PC-9 (cell line): ENCODE results near the gene RBM19.
"Not testable (repeated sequence)": the region's sequence is repeated elsewhere in the genome, so short reads cannot be mapped to it uniquely, and the experiment has no call there.

Source experiments
- CTCF ChIP-seq: fragments of 200-600 bp; sonication (generic); conservative IDR thresholded peaks from 2 replicates; pipeline ENCODE4 v1.6.1; 2017; ENCODE audit warnings: mixed run types, antibody characterized with exemption, mild to moderate bottlenecking, moderate library complexity
- EZH2 ChIP-seq: fragments of 200-600 bp; sonication (generic); IDR thresholded peaks from 2 replicates; pipeline ENCODE4 v1.8.0; 2017; ENCODE audit warnings: antibody characterized with exemption, low read depth

DNA sequence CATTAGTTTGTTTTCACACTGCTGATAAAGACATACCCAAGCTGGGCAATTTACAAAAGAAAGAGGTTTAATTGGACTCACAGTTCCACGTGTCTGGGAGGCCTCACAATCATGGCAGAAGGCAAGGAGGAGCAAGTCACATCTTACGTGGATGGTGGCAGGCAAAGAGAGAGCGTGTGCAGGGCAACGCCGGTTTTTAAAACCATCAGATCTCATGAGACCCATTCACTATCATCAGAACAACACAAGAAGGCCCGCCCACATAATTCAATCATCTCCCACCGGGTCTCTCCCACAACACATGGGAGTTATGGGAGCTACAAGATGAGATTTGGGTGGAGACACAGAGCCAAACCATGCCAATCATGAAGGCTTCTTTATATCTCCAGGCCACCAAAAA is 34.1 kb upstream of the RBM19 start:
- not testable (repeated sequence) for TF ChIP-seq CTCF, EZH2
